Small intestine (tissue), 7 donors: ENCODE measurements around the gene TSR3. TPM values are rescaled to one million over a fixed set of nuclear protein-coding genes. Genes with fewer than 3 reads are reported as not detected.

ENCODE experiments used
- DNase-seq, 2 donors: peaks; one replicate each; pipeline versions ENCODE4 v3.0.0 to v3.0.0-alpha.2; 2013
- FAIRE-seq: peaks from 2 replicates; lab custom pipeline; 2012; peaks lifted over from hg19 to GRCh38; lab: Jason Lieb, UNC
- H3K27ac ChIP-seq, 3 donors: one replicate each; pipeline ENCODE4 v1.5.1; 2013; ENCODE audit warnings: low read length in 2 of 3, mild to moderate bottlenecking in 2 of 3, control low read depth in 1 of 3, inconsistent platforms in 1 of 3, low read depth in 1 of 3, moderate library complexity in 1 of 3
- H3K27me3 ChIP-seq, 3 donors: one replicate each; pipeline ENCODE4 v1.6.1; 2013; ENCODE audit warnings: low read length in 3 of 3, inconsistent platforms in 1 of 3; ENCODE audit not compliant: control insufficient read depth in 3 of 3, insufficient read depth in 3 of 3
- H3K36me3 ChIP-seq, 3 donors: one replicate each; pipeline ENCODE4 v1.6.1; 2013; ENCODE audit warnings: low read length in 3 of 3, inconsistent platforms in 1 of 3, low read depth in 1 of 3, mild to moderate bottlenecking in 1 of 3, moderate library complexity in 1 of 3; ENCODE audit not compliant: control insufficient read depth in 3 of 3, insufficient read depth in 2 of 3
- H3K4me1 ChIP-seq, 3 donors: one replicate each; pipeline ENCODE4 v1.6.1; 2013; ENCODE audit warnings: low read length in 2 of 3, inconsistent platforms in 1 of 3, low read depth in 1 of 3, mild to moderate bottlenecking in 1 of 3, moderate library complexity in 1 of 3; ENCODE audit not compliant: control insufficient read depth in 3 of 3, insufficient read depth in 2 of 3
- H3K4me3 ChIP-seq, 3 donors: one replicate each; pipeline ENCODE4 v1.5.1; 2013; ENCODE audit warnings: low read length in 3 of 3, control low read depth in 1 of 3, inconsistent platforms in 1 of 3, low read depth in 1 of 3, mild to moderate bottlenecking in 1 of 3, moderate library complexity in 1 of 3
- H3K9me3 ChIP-seq, 2 donors: one replicate each; pipeline ENCODE4 v1.6.1; 2013; ENCODE audit warnings: low read depth in 1 of 2, low read length in 1 of 2; ENCODE audit not compliant: control insufficient read depth in 2 of 2, insufficient read depth in 1 of 2
- WGBS, 3 donors: extraction: QIAGEN DNeasy Blood & Tissue Kit; methylation state at CpG; one replicate each; pipeline ENCODE4 v1.1.7; 2013; 5-methylcytosine and 5-hydroxymethylcytosine counted together
- polyA plus RNA-seq, 4 donors: library from polyadenylated mRNA; stranded (reverse) in 3 of 4; unstranded in 1 of 4; fragments of 200-250 nt in 3 of 4; fragments of 120-200 nt in 1 of 4; gene quantifications; one replicate each; pipeline versions ENCODE4 v1.2.1 to v1.2.3, GENCODE V29; 2013
- donor health status: healthy with polysubstance abuse.
- donor health status: control.
- donor health status: control.
- donor health status: Bipolar disorder and iron deficiency.
- donor health status: healthy.

The TSR3 gene
- polyA plus RNA-seq, 4 donors, result 38.7 to 67.8 (median 57.3) TPM

DNA sequence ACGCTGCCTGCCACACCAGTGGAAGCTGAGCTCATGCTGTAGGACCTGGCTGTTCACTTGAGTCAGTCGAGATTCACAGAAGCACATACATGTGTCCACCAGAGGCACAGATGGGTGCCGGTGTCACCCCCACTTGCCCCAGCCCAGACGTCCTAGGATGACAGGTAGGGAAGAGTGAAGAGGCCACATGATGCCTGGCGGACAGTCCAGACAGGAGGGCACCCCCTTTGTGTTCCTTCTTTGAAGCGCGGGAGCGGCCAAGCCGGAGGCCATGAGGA lies 33.5 kb downstream of the TSR3 start:
- Histone ChIP-seq H3K27me3 (no peaks in the 10 kb centered on the region), H3K4me3 (no peak overlapping the region), H3K9me3 (no peaks in the 10 kb centered on the region), H3K27ac (no peak overlapping the region), H3K4me1 (peaks cover 0 to 7% (median 0%) of the 10 kb centered on the region in 3 donors), H3K36me3 (peaks cover 24 to 97% (median 35%) of the 10 kb centered on the region in 3 donors)
- no peak for DNase-seq
- FAIRE-seq, result no peak
- 78 to 83% (median 82%) methylated on average over 9 of the region's 9 CpGs for WGBS, 3 donors

DNA sequence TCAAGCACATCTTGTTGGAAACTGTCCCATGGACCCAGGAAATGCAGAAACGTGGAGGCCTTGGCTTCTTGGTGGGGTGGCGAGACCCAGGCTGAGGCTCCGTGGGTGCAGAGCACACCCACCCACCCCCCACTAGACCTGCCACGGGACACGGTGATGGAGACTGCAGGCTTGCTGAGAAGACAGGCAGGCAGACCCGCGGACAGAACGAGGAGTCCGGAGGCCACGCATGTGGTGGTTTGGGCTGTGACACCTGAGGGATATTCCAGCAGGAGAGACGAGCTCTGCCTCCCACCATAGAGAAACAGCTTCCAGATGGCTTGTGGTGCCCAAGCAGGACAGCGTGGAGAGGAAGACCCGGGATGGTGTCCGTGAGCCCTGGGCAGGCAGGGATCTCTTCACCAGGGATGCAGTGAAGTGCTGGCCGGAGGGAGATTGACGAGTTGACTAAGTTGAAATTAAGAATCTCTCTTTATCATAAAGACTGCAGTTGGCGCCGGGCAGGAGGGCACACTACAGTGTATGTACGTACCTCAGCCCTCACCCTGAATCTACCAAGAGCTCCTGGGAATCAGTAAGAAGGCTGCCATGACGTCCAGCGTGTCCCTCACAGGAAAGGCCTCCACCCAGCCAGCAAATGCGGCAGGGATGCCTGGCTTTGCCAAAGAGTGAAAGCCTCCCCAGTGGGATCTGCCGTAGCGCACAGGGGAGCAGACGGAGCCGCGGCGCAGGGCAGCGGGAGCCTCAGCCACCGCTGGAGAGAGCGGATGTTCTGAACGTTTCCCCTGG lies 34.0 kb downstream of the TSR3 start:
- Histone ChIP-seq H3K9me3 (no peaks in the 10 kb centered on the region), H3K4me1 (peaks cover 0 to 13% (median 0%) of the 10 kb centered on the region in 3 donors), H3K36me3 (peaks cover 24 to 99% (median 35%) of the 10 kb centered on the region in 3 donors), H3K27me3 (no peaks in the 10 kb centered on the region), H3K4me3 (no peak overlapping the region), H3K27ac (no peak overlapping the region)
- no peak for FAIRE-seq
- no peak for DNase-seq
- WGBS, 3 donors, result 92 to 94% (median 93%) methylated on average over 32 of the region's 32 CpGs

DNA sequence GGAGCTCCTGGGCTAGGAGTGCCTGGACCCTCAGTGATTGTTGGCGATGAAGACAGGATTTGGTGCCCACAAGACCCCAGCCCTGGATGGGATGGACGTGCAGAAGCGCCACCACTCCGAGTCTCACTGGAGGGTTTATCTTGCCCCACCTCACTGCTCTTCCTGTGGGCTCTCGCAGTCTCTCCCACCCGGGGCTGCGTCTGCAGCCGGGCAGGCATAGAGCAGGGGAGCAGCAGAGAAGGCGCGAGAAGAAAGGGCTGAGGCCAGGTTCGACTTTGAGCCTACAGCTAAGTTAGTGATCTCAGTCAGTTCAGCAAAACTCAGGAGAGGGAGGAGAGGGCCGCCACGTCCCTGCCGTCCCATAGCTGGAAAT lies 35.7 kb downstream of the TSR3 start:
- Histone ChIP-seq H3K4me3 (no peak overlapping the region), H3K9me3 (no peaks in the 10 kb centered on the region), H3K4me1 (peaks cover 4 to 27% (median 6%) of the 10 kb centered on the region in 3 donors), H3K36me3 (peaks cover 24 to 96% (median 35%) of the 10 kb centered on the region in 3 donors), H3K27me3 (no peaks in the 10 kb centered on the region), H3K27ac (no peak overlapping the region)
- WGBS, 3 donors, result 88 to 92% (median 90%) methylated on average over 14 of the region's 14 CpGs
- no peak for FAIRE-seq
- no peak for DNase-seq

DNA sequence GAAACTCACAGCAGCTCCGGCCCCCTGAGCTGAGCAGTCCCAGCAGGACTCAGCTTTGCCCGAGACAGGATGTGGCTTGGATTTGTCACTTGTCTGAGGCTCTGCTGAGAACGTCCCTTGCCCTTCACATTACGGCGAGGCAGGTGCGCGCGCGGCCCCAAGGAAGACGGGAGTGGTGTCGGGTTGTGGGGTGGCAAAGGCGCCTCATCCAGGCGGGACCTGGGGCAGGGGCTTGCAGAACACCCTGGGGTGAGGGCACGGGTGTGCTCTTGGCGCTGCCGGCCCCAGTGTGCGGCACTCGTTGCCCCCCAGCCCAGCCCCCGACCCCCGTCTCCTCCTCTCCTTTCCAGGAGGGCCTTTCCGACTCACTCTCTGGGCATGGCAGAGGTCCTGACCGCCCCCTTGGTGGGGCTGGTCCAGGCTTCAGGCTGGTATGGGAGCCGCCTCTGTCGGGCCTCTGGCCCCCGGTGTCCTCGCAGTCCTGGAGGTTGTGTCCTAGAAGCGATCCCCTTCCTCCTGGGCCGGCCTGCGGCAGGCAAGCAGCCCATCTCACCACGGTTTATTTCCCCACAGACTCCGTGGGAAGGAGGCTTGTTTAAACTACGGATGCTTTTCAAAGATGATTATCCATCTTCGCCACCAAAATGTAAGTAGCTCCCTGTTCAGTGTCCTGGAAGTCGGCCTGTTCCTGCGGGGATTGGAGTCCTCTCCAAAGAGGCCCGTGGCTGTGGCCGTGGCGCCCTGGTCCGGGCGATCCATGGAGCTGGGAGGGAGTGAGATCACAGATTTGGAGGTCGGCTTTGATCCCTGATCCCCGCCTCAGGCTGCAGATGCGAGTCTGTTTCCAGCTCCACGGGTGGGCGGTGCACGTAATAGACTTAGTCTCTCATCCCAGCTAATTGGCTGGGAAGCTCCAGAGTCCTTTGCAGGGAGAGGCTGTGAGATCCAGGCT lies 36.3 kb downstream of the TSR3 start:
- DNase-seq (no peak), FAIRE-seq (no peak)
- Histone ChIP-seq H3K4me1 (peaks cover 6 to 27% (median 6%) of the 10 kb centered on the region in 3 donors), H3K27ac (no peak overlapping the region), H3K9me3 (no peaks in the 10 kb centered on the region), H3K36me3 (peaks cover 24 to 89% (median 33%) of the 10 kb centered on the region in 3 donors), H3K4me3 (no peak overlapping the region), H3K27me3 (no peaks in the 10 kb centered on the region)
- 84 to 85% (median 84%) methylated on average over 41 to 46 of the region's 46 CpGs for WGBS, 3 donors

DNA sequence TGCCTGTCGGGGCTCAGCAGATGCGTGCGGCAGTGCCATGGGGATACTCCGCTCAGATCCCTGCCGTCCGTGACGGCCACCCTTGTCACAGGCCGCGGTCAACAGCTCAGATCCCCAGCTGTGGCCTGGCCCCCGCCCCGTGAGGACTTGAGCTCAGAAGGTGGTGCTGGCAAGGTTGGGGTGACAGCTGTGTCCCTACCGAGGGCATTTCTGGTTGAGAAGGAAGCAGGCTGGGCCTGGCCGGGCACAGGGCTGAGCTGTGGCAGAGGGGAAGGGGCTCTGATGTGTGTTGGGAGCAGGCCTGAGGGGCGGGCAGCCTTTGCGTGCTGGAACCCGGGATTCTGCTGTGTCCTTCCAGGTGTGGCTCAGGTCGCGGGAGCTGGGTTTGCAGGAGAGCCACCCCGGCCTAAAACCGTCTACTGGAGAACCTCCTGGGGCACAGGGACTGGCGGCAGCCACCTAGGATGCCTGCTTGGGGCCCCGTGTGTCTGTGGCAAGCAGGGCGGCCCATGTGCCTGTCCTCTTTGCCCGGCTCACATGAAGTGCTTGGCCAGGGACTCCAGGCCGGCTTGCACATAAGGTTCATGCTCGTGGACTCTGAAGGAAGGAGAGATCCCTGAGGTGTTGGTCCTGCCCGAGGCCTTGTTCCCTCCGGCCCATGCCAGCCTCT lies 37.1 kb downstream of the TSR3 start:
- WGBS, 3 donors, result 88 to 92% (median 89%) methylated on average over 26 to 28 of the region's 28 CpGs
- Histone ChIP-seq H3K27ac (no peak overlapping the region), H3K36me3 (peaks cover 20 to 81% (median 33%) of the 10 kb centered on the region in 3 donors), H3K4me1 (peaks cover 6 to 27% (median 6%) of the 10 kb centered on the region in 3 donors), H3K4me3 (no peak overlapping the region), H3K27me3 (no peaks in the 10 kb centered on the region), H3K9me3 (no peaks in the 10 kb centered on the region)
- DNase-seq (no peak), FAIRE-seq (no peak)

DNA sequence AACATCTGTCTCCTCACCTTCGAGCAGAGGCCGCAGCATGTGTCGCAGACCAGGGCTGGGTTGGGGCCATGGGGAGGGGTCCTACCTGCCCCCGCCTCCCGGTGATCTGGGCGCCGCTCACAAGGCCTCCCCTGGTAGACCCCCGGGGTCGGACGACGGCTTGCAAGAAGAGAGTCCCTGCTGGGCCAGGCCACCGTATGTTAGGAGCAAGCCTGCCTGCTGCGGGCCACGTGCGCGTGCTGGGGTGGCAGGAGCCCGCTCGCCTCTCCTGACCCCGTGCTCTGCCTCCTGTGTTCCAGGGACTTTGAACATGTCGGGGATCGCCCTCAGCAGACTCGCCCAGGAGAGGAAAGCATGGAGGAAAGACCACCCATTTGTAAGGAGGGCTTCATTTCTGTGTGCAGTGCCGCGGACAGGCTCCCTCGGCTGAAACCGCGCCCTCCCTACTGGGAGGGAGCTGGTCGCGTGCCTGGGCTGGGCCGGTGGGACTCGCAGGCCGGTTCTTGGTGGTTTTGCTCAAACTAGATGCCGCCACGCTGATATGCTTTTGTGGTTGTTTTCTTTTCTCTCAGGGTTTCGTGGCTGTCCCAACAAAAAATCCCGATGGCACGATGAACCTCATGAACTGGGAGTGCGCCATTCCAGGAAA lies 37.8 kb downstream of the TSR3 start:
- H3K27me3 ChIP-seq, result no peaks in the 10 kb centered on the region
- peaks cover 15 to 74% (median 33%) of the 10 kb centered on the region in 3 donors for H3K36me3 ChIP-seq
- no peaks in the 10 kb centered on the region for H3K9me3 ChIP-seq
- DNase-seq (no peak), FAIRE-seq (no peak)
- WGBS, 3 donors, result 88 to 90% (median 89%) methylated on average over 29 to 38 of the region's 38 CpGs
- no peak overlapping the region for H3K27ac ChIP-seq
- H3K4me3 ChIP-seq, result no peak overlapping the region
- peaks cover 6 to 27% (median 6%) of the 10 kb centered on the region in 3 donors for H3K4me1 ChIP-seq

DNA sequence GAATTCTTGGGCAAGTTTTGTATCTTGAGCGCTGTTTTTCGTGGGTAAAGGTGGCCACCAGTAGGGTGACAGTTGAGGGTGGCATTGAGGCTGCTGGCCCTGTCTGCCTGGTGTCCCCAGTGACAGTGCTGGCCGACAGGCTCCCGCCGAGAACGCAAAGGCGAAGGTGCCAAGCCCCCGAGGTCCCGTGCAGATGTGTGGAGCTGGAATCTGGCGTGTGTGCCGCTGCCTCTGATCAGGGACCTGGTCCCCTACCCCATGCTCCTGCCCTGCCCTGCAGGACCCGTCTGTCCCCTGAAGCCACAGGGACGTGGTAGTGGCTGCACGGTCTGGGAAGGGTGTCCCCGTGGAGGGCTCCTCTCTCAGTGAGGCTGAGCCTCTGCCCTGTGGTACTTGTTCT lies 38.8 kb downstream of the TSR3 start:
- H3K36me3 ChIP-seq, result peaks cover 15 to 65% (median 28%) of the 10 kb centered on the region in 3 donors
- H3K9me3 ChIP-seq, result no peaks in the 10 kb centered on the region
- peaks cover 6 to 27% (median 6%) of the 10 kb centered on the region in 3 donors for H3K4me1 ChIP-seq
- H3K27ac ChIP-seq, result peak overlapping the region in 1 of 3 donors; percentile 95
- WGBS, 3 donors, result 83 to 89% (median 85%) methylated on average over 15 of the region's 15 CpGs
- peak overlapping the region in 1 of 3 donors; percentile 45 for H3K4me3 ChIP-seq
- no peak for DNase-seq
- H3K27me3 ChIP-seq, result no peaks in the 10 kb centered on the region
- no peak for FAIRE-seq
